H1 (cell line): ENCODE results near the gene DEUP1. TPM values are rescaled to one million over a fixed set of nuclear protein-coding genes. Genes with fewer than 3 reads are reported as not detected.

Source experiments
- FOSL1 ChIP-seq: IDR thresholded peaks from 2 replicates; pipeline ENCODE4 v1.6.1; 2011; ENCODE audit warnings: mild to moderate bottlenecking, low read depth, low read length, moderate library complexity; ENCODE audit not compliant: insufficient read depth
- RFX5 ChIP-seq: IDR thresholded peaks from 2 replicates; pipeline ENCODE4 v1.6.1; 2011; ENCODE audit warnings: low read depth, low read length, improper control_type of control experiment, borderline replicate concordance
- RXRA ChIP-seq: IDR thresholded peaks from 2 replicates; pipeline ENCODE4 v1.6.1; 2011; ENCODE audit warnings: low read depth, mild to moderate bottlenecking, low read length, moderate library complexity; ENCODE audit not compliant: insufficient read depth
- polyA plus RNA-seq, 7 experiments: library from polyadenylated mRNA; depleted of rRNA in 3 of 7; stranded (reverse) in 5 of 7; unstranded in 2 of 7; fragments of >200 nt in 5 of 7; fragments of 200-250 nt in 2 of 7; gene quantifications; 1 replicate in 5 of 7; 2 replicates in 1 of 7; 4 replicates in 1 of 7; pipeline versions ENCODE4 v1.2.1 to v1.2.3, GENCODE V29; 2011 to 2013; ENCODE audit warnings: missing spikeins in 2 of 7, mixed read lengths in 2 of 7
- total RNA-seq: library from RNA; stranded (reverse); fragmentation: NEBNext Ultra II Directional; extraction: Animal tissue kit (Norgen Biotek cat#: 25700); gene quantifications from 2 replicates; pipeline ENCODE4 v1.2.1, GENCODE V29; 2021

Gene DEUP1
- total and polyA plus RNA-seq, 2 of the 8 experiments (the other 6 are each of a cell fraction or from before 2014, with no cell fraction given), result 0.45 TPM; not detected in 1

GRCh38 chr11:93285430-93285829, 45.1 kb upstream of the DEUP1 start (continued):
- TF ChIP-seq RFX5 (no peak), FOSL1 (no peak), RXRA (no peak)
